ENCODE results near the gene WARS2. TPM values are rescaled to one million over a fixed set of nuclear protein-coding genes. Genes with fewer than 3 reads are reported as not detected.
A peak's percentile ranks its signal among the peaks of the same experiment; 100 is the strongest.

Gene WARS2
- total RNA-seq, 4 donors from 2014 or later: 16.9 to 20.9 (median 18.9) TPM

DNA sequence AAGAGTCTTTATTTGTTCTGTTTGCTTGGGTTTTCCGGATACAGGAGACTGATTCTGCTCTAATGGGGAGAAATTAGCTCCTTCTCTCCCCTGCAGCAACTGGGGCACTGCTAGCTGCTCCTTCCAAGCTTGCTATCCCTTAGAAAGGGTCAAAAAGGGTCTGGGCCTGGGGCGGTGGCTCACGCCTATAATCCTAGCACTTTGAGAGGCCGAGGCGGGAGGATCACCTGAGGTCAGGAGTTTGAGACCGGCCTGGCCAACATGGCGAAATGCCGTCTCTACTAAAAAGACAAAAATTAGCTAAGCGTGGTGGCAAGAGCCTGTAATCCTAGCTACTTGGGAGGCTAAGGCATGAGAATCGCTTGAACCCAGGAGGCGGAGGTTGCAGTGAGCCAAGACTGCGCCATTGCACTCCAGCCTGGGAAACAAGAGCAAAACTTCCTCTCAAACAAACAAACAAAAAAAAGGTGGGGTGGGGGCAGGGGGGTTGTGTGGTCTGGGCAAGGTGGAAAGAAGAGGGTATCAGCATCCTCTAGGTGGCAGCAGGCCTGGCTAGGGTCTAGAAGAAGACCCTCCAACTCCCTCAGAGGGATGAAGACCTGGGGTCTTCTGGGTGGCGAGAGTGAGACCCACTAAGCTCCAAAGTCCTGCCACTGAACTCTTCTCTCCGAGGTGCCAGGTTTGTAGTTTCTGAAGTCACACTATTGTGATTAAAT is 136.9 kb downstream of the WARS2 start:
- ATAC-seq (ENCODE audit: low FRiP score) (no peak), DNase-seq (ENCODE audit: low spot score) (no peak)
- TF ChIP-seq, protein P1, sequence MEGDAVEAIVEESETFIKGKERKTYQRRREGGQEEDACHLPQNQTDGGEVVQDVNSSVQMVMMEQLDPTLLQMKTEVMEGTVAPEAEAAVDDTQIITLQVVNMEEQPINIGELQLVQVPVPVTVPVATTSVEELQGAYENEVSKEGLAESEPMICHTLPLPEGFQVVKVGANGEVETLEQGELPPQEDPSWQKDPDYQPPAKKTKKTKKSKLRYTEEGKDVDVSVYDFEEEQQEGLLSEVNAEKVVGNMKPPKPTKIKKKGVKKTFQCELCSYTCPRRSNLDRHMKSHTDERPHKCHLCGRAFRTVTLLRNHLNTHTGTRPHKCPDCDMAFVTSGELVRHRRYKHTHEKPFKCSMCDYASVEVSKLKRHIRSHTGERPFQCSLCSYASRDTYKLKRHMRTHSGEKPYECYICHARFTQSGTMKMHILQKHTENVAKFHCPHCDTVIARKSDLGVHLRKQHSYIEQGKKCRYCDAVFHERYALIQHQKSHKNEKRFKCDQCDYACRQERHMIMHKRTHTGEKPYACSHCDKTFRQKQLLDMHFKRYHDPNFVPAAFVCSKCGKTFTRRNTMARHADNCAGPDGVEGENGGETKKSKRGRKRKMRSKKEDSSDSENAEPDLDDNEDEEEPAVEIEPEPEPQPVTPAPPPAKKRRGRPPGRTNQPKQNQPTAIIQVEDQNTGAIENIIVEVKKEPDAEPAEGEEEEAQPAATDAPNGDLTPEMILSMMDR (IDR thresholded peaks at IDR 0.05): no peak

GRCh38 chr1:119002028-119002686 is 138.3 kb downstream of the WARS2 start:
- ATAC-seq (ENCODE audit: low FRiP score): peak; percentile 67
- TF ChIP-seq, protein P1 (IDR thresholded peaks at IDR 0.05): no peak
- DNase-seq (ENCODE audit: low spot score): no peak

GRCh38 chr1:119001181-119002027 is 139.0 kb downstream of the WARS2 start:
- TF ChIP-seq, protein P1 (IDR thresholded peaks at IDR 0.05): no peak
- no peak for DNase-seq (ENCODE audit: low spot score)
- no peak for ATAC-seq (ENCODE audit: low FRiP score)

- DNase-seq (ENCODE audit: low spot score) (no peak), ATAC-seq (ENCODE audit: low FRiP score) (no peak)
- TF ChIP-seq, protein P1 (IDR thresholded peaks at IDR 0.05): no peak
Observed at GRCh38 chr1:119000371-119001180, 139.9 kb downstream of the WARS2 start.

DNA sequence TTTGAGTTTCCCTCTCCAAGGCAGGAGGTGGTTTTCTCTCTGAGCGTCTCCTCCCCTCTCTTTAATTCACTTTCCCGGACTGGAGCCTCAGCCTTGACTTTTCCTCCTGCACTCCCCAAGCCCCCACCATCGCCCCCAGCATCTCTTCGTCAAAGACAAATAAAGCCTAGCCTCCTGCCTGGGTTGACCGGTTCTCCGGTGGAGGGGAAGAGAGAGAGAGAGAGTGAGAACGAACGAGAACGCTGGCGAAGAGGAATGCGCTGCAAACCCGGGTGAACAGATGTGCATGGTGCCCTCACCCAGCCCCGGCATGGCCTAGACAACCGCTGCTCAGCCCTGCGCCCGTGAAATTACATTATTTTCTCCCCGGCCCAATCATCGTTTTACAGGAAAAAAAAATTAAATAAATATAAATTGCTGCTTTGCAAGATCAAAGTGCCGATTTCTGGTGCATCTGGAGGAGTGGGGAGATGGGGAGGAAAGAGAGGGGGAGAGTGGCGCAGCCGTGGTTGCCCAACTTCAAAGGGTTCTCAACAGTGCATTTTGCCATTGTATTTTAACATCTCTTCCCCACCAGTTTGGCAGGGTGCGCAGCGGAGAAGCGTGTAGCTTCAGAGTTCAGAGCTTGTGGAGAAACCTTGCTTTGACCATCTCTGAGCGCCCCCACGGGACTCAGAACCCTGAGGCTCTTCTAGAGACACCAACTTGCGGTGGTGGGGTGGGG is 140.9 kb downstream of the WARS2 start:
- DNase-seq (ENCODE audit: low spot score) (no peak), ATAC-seq (ENCODE audit: low FRiP score) (no peak)
- TF ChIP-seq, protein P1 (IDR thresholded peaks at IDR 0.05): no peak

DNA sequence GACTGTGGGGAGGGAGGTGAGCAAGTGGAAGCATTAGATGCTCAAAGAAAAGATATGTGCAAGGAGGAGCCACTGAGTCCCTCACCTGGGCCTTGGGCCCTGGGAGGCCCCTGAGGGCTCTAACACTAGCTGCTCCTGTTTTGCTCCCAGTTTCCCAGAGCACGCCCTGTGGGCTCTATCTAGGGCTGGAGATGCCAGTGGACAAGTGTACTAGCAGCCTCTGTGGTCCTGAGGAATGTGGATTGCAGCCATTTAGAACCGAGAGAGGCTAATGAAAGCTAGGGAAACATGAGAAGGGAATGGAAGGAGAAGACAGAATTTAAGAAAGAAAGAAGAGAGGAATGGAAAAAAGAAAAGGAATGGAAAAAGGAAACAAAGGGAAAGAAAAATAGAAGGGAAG is 142.3 kb downstream of the WARS2 start:
- DNase-seq (ENCODE audit: low spot score) (no peak), ATAC-seq (ENCODE audit: low FRiP score) (no peak)
- TF ChIP-seq, protein P1 (IDR thresholded peaks at IDR 0.05): no peak
